ENCODE results near the gene RSRP1. TPM values are rescaled to one million over a fixed set of nuclear protein-coding genes. Genes with fewer than 3 reads are reported as not detected.

Gene RSRP1
- total and polyA plus RNA-seq, 2 of the 13 experiments (the other 11 are each of a cell fraction or from before 2014, with no cell fraction given): 43.9 to 52.8 TPM

GRCh38 chr1:25239681-25240541 is 7.3 kb downstream of the RSRP1 start:
- CTCF ChIA-PET (ENCODE audit: low intra/inter-chr PET ratio, low total read pairs): no interaction called here
- Histone ChIP-seq H3K9ac (ENCODE audit: insufficient read depth, low read depth, low read length) (peak overlapping the region; percentile 69), H3K4me1 (ENCODE audit: insufficient read depth, low read length) (peaks cover 38% of the 10 kb centered on the region), H3K4me3 (replicated peaks in 1 of 3; ENCODE audit: insufficient read depth in 1 of 3, low read depth in 2 of 3, low read length in 3 of 3) (peak overlapping the region; percentile 51 to 76 (median 63)), H3K27me3 (ENCODE audit: control insufficient read depth in 1 of 2, insufficient read depth in 2 of 2, low read length in 2 of 2) (no peaks in the 10 kb centered on the region), H3K36me3 (replicated peaks in 1 of 2; ENCODE audit: control insufficient read depth in 1 of 2, insufficient read depth in 2 of 2, low read length in 2 of 2) (peaks cover 4 to 29% of the 10 kb centered on the region in 2 experiments), H3K9me3 (ENCODE audit: low read length) (no peaks in the 10 kb centered on the region), H3K27ac (ENCODE audit: extremely low read length, insufficient read depth, low read length) (peak overlapping the region; percentile 64), H4K20me1 (ENCODE audit: insufficient read depth, low read length) (peaks cover 5% of the 10 kb centered on the region; the same call in 1 of the 2 replicates), H3K4me2 (ENCODE audit: low read depth, low read length) (peak overlapping the region; percentile 74), H2AFZ (ENCODE audit: low read length) (no peak overlapping the region), H3K79me2 (ENCODE audit: insufficient read depth, low read length) (peaks cover 16% of the 10 kb centered on the region)
- DNase-seq (ENCODE audit: low spot score): peak; percentile 83
- intact Hi-C loops (cut with micrococcal nuclease; ENCODE audit: unreplicated experiment): no loop called here
- POLR2A ChIA-PET: interaction anchor here (0.7 to 2.4 kb wide), 7 partner anchors 8 to 515 kb away, joined by 3 to 11 read pairs (median 4); partner anchors contain the start of gene SYF2
- WGBS (ENCODE audit: low lambda C conversion rate): 13% methylated on average over 23 of the region's 41 CpGs
- in situ Hi-C loops (cut with HindIII; ENCODE audit: extremely low pct_ligation_motif_present, low pct_unique_long_range_greater_than_20kb): loop anchor here (5.0 kb wide), 1 partner anchor 107 kb away; no protein-coding TSS in a partner anchor
- peak; percentile 94 for ATAC-seq
- peak; percentile 86 for FAIRE-seq
- BruUV-seq (replicated peaks): no TSS peak
- peak; percentile 11; the same call in 1 of the 2 replicates for TF ChIP-seq ZNF281 (CRISPR knock-in tag; IDR thresholded peaks at IDR 0.05; ENCODE audit: borderline replicate concordance)
- no peak for TF ChIP-seq KIAA2018 (CRISPR knock-in tag; IDR thresholded peaks at IDR 0.05; ENCODE audit: borderline replicate concordance)
- TF ChIP-seq YY1 (IDR thresholded peaks at IDR 0.05; ENCODE audit: insufficient read depth, insufficient replicate concordance, low read depth, low read length): peak; percentile 38
- TF ChIP-seq SRY (CRISPR knock-in tag; IDR thresholded peaks at IDR 0.05): 0 out of 2 replicates have a peak, but pooled peaks have one; percentile 23
- no peak for TF ChIP-seq KLF6 (CRISPR knock-in tag; IDR thresholded peaks at IDR 0.05)
- TF ChIP-seq GATAD2A (CRISPR knock-in tag; IDR thresholded peaks at IDR 0.05): peak; percentile 61
- peak; percentile 54; the same call in 1 of the 2 replicates for TF ChIP-seq RFX1 (IDR thresholded peaks at IDR 0.05)
- peak; percentile 89; the same call in 1 of the 2 replicates for TF ChIP-seq ZNF280B (CRISPR knock-in tag; IDR thresholded peaks at IDR 0.05; ENCODE audit: borderline replicate concordance)
- TF ChIP-seq HNRNPLL (IDR thresholded peaks at IDR 0.05; ENCODE audit: low read depth, low read length, poor library complexity, severe bottlenecking): peak; percentile 100
